HG03060 (cell line): ENCODE results near the gene NOL4L.

Experiments
- ATAC-seq: cut with Tn5 transposase; IDR thresholded peaks from one replicate; pipeline ENCODE4 v1.9.1; 2021; ENCODE audit warnings: low read depth, moderate number of reproducible peaks; ENCODE audit not compliant: unreplicated experiment

NOL4L gene

GRCh38 chr20:32400476-32400875, 184.7 kb downstream of the NOL4L start:
- ATAC-seq = no peak

GRCh38 chr20:32397567-32398084, 187.5 kb downstream of the NOL4L start:
- no peak for ATAC-seq

- no peak for ATAC-seq
Measured at GRCh38 chr20:32396646-32397160, 188.4 kb downstream of the NOL4L start.

GRCh38 chr20:32395066-32395465, 190.1 kb downstream of the NOL4L start:
- ATAC-seq = no peak
